H54 (cell line): ENCODE data around the gene PTPN23.
"Not testable (repeated sequence)": the region's sequence is repeated elsewhere in the genome, so short reads cannot be mapped to it uniquely, and the experiment has no call there.

ENCODE experiments used
- DNase-seq: peaks from one replicate; pipeline ENCODE4 v3.0.0; 2011; ENCODE audit warnings: low spot score, mixed read lengths; ENCODE audit not compliant: insufficient read length
- FAIRE-seq: peaks from 3 replicates; lab custom pipeline; 2011; peaks lifted over from hg19 to GRCh38; lab: Jason Lieb, UNC
- POLR2A ChIP-seq: IDR thresholded peaks from 2 replicates; pipeline ENCODE4 v1.6.1; 2011; ENCODE audit warnings: low read depth, mild to moderate bottlenecking, low read length

The PTPN23 gene

GRCh38 chr3:47380601-47381316, at the start of gene PTPN23:
Gene PTPN23, plus strand, starts transcription at chr3:47381021. Its CDS starts 76 bp downstream, at chr3:47381097.
- peak; percentile 62 for FAIRE-seq
- peak; percentile 92 for TF ChIP-seq POLR2A

GRCh38 chr3:47333907-47334306, 46.9 kb upstream of the PTPN23 start:
- DNase-seq: no peak
- FAIRE-seq: no peak
- TF ChIP-seq POLR2A: no peak

More at GRCh38 chr3:47380601-47381316, at the start of gene PTPN23:
- DNase-seq: peak; percentile 97

GRCh38 chr3:47337656-47338055, 43.2 kb upstream of the PTPN23 start:
- FAIRE-seq: no peak
- TF ChIP-seq POLR2A: no peak
- no peak for DNase-seq

GRCh38 chr3:47339951-47340350, 40.9 kb upstream of the PTPN23 start:
- no peak for TF ChIP-seq POLR2A
- no peak for DNase-seq
- FAIRE-seq: no peak

GRCh38 chr3:47340866-47341265, 40.0 kb upstream of the PTPN23 start:
- no peak for TF ChIP-seq POLR2A
- no peak for FAIRE-seq
- DNase-seq: no peak

DNA sequence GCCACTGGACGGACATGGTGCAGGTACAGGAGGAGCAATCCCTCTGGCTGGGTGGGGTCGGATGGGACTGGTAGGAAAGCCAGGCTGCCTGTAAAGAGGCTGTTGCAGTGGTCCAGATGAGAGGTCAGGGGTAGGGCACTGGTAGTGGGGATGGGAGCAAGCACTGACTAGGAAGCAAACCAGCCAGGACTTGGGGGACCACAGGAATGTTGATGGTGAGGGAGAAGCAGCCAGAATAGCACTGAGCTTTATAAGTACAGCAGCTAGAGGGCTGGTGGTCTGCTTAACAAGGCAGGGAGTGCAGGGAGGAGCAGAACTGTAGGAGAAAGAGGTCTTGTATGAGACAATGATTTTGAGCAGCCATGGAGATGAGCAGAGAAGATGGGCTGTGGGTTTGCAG, 38.7 kb upstream of the PTPN23 start:
- TF ChIP-seq POLR2A: no peak
- DNase-seq (no peak), FAIRE-seq (no peak)

- no peak for TF ChIP-seq POLR2A
- DNase-seq: no peak
- no peak for FAIRE-seq
Measured at GRCh38 chr3:47342812-47343211, 38.0 kb upstream of the PTPN23 start.

GRCh38 chr3:47343471-47343971, 37.3 kb upstream of the PTPN23 start:
- TF ChIP-seq POLR2A: no peak
- FAIRE-seq (no peak), DNase-seq (no peak)

GRCh38 chr3:47344971-47345370, 35.9 kb upstream of the PTPN23 start:
- no peak for FAIRE-seq

GRCh38 chr3:47347217-47347801, 33.5 kb upstream of the PTPN23 start:
- no peak for FAIRE-seq
- no peak for TF ChIP-seq POLR2A
- no peak for DNase-seq

More at GRCh38 chr3:47344971-47345370, 35.9 kb upstream of the PTPN23 start:
- DNase-seq: no peak
- no peak for TF ChIP-seq POLR2A

- no peak for DNase-seq
- FAIRE-seq: no peak
- no peak for TF ChIP-seq POLR2A
Measured at GRCh38 chr3:47348411-47349154, 32.2 kb upstream of the PTPN23 start.

GRCh38 chr3:47355010-47355409, 25.8 kb upstream of the PTPN23 start:
- no peak for TF ChIP-seq POLR2A
- no peak for DNase-seq
- no peak for FAIRE-seq

DNA sequence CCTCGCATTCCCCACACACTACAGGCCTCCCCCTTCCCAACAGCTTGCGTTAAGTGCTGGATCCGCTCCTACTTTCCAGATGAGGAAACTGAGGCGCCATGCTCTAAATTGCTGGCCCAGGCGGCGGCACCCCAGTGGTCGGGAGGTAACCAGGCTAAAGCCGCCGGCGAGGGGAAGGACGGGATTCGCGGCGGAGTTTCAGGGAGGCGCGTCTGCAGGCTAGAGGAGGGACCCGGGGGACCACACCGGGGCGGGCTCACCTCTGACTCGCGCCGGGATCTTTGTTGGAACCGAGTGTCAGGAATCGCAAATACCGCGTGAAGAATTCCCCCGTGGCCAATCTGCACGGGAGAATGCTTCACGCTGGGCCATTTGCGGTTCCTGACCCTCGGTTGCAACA, 24.6 kb upstream of the PTPN23 start:
- no peak for FAIRE-seq
- DNase-seq: no peak

GRCh38 chr3:47359323-47359722, 21.5 kb upstream of the PTPN23 start:
- TF ChIP-seq POLR2A: no peak
- DNase-seq (no peak), FAIRE-seq (no peak)

More for the DNA sequence above, 24.6 kb upstream of the PTPN23 start:
- no peak for TF ChIP-seq POLR2A

DNA sequence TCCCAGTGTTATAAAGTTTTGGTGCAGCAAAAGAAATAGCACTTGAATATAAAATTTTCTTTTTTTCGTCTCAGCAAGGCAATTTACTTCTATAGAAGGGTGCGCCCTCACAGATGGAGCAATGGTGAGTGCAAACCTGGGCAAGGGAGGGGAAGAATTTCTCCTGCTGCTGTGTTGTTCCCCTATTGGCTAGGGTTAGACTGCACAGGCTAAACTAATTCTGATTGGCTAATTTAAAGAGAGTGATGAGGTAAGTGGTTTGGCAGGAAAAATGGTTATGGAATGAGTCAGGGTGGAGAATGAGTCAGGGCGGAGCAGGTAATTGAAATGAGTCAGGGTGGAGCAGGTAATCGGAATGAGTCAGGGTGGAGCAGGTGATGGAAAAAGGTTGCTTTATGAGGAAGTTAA, 20.7 kb upstream of the PTPN23 start:
- not testable (repeated sequence) for DNase-seq, FAIRE-seq
